Natural killer cell (primary cell): ENCODE results near the gene PIGU. TPM values are rescaled to one million over a fixed set of nuclear protein-coding genes. Genes with fewer than 3 reads are reported as not detected.

Source experiments
- ATAC-seq, 3 donors: fragments of 150-1000 bp in 2 of 3; fragments of 200-7000 bp in 1 of 3; cut with Tn5 transposase; 1 replicate in 1 of 3; 2 replicates in 2 of 3; pipeline ENCODE4 v1.10.0; 2021; ENCODE audit warnings: mild to moderate bottlenecking in 2 of 3, moderate library complexity in 2 of 3
- DNase-seq, 2 donors: peaks; one replicate each; pipeline versions ENCODE4 v3.0.0 to v3.0.0-alpha.2; 2013 to 2021; ENCODE audit warnings: mixed read lengths in 1 of 2
- H3K27ac ChIP-seq: one replicate; pipeline ENCODE4 v1.5.1; 2013; ENCODE audit warnings: mild to moderate bottlenecking, low read length
- H3K27me3 ChIP-seq: one replicate; pipeline ENCODE4 v1.6.1; 2013; ENCODE audit warnings: low read length; ENCODE audit not compliant: control insufficient read depth, insufficient read depth
- H3K36me3 ChIP-seq: one replicate; pipeline ENCODE4 v1.6.1; 2013; ENCODE audit warnings: low read length; ENCODE audit not compliant: control insufficient read depth, insufficient read depth
- H3K4me1 ChIP-seq: one replicate; pipeline ENCODE4 v1.6.1; 2013; ENCODE audit warnings: low read length; ENCODE audit not compliant: control insufficient read depth, insufficient read depth
- H3K4me3 ChIP-seq: one replicate; pipeline ENCODE4 v1.5.1; 2013; ENCODE audit warnings: low read length
- H3K9me3 ChIP-seq: one replicate; pipeline ENCODE4 v1.6.1; 2013; ENCODE audit warnings: low read length; ENCODE audit not compliant: control insufficient read depth, insufficient read depth
- H3K27ac Mint-ChIP-seq, 2 donors: one replicate each; pipeline ENCODE4 v1.8.0; 2022; ENCODE audit warnings: mild to moderate bottlenecking in 2 of 2, mixed read lengths in 2 of 2, moderate library complexity in 1 of 2
- H3K27me3 Mint-ChIP-seq, 2 donors: one replicate each; pipeline ENCODE4 v1.8.0; 2022; ENCODE audit warnings: low read depth in 2 of 2, mixed read lengths in 2 of 2
- H3K36me3 Mint-ChIP-seq: one replicate; pipeline ENCODE4 v1.8.0; 2022; ENCODE audit warnings: mixed read lengths
- H3K4me1 Mint-ChIP-seq, 2 donors: one replicate each; pipeline ENCODE4 v1.8.0; 2022; ENCODE audit warnings: mixed read lengths in 2 of 2
- H3K4me3 Mint-ChIP-seq: one replicate; pipeline ENCODE4 v1.8.0; 2022; ENCODE audit warnings: mild to moderate bottlenecking, moderate library complexity, mixed read lengths
- H3K9me3 Mint-ChIP-seq, 2 donors: one replicate each; pipeline ENCODE4 v1.8.0; 2022; ENCODE audit warnings: mixed read lengths in 2 of 2
- CTCF ChIP-seq: fragments of 200-600 bp; IDR thresholded peaks from one replicate; pipeline ENCODE4 v1.8.0; 2022; ENCODE audit warnings: antibody characterized with exemption
- WGBS: methylation state at CpG from one replicate; pipeline ENCODE4 v1.1.7; 2013; ENCODE audit warnings: missing lambda C conversion rate; ENCODE audit not compliant: insufficient coverage; 5-methylcytosine and 5-hydroxymethylcytosine counted together
- intact Hi-C: fragments of 100-400 bp; cut with micrococcal nuclease; formaldehyde crosslinking; loops from one replicate; pipeline ENCODE4 v1.14.2; 2022
- total RNA-seq, 4 donors: library from RNA; stranded (reverse); fragments of 120-200 nt in 1 of 4; gene quantifications; one replicate each; pipeline versions ENCODE4 v1.2.3 to v1.2.4, GENCODE V29; 2013 to 2022

Gene PIGU
- total RNA-seq, 3 donors from 2014 or later (not counting 1 experiment from before 2014, with no cell fraction given): 7.0 to 11.1 (median 8.2) TPM

DNA sequence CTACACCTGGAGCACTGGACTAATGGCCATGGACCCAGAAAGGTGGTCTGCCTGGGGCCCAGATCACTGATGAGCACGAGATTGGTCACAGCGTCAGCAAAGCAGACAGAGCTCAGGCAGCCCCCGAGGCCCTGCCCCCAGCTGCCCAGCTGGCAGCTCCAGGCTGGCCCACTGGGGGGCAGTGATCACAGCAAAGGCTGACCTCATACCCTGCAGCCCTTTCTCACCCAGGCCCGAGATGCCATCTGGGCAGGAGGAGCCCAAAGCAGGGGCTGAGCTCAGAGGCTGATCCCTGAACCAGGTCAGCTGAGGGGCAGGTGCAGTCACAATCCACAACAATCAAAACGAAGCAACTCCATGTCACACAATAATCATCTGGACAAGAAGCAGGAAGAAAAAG, 114.3 kb downstream of the PIGU start:
- TF ChIP-seq CTCF: peak; percentile 19
- no peaks in the 10 kb centered on the region for H3K36me3 Mint-ChIP-seq
- H3K4me3 Mint-ChIP-seq: peak overlapping the region; percentile 10
- ATAC-seq (no peak), DNase-seq (peak in 1 of 2 donors; percentile 28)
- WGBS: 77% methylated on average over 4 of the region's 5 CpGs
- Histone ChIP-seq H3K9me3 (no peaks in the 10 kb centered on the region), H3K27ac (no peak overlapping the region), H3K4me1 (peaks cover 4% of the 10 kb centered on the region), H3K27me3 (no peaks in the 10 kb centered on the region), H3K36me3 (no peaks in the 10 kb centered on the region), H3K4me3 (no peak overlapping the region)
- H3K27me3 Mint-ChIP-seq: no peaks in the 10 kb centered on the region
- intact Hi-C loops: loop anchor here (5.0 kb wide), 1 partner anchor 145 kb away; no protein-coding TSS in a partner anchor
- no peaks in the 10 kb centered on the region for H3K9me3 Mint-ChIP-seq
- peaks cover 7 to 19% of the 10 kb centered on the region in 2 donors for H3K4me1 Mint-ChIP-seq
- H3K27ac Mint-ChIP-seq: peak overlapping the region; percentile 62 to 71

GRCh38 chr20:34561661-34562060, 115.2 kb downstream of the PIGU start:
- H3K36me3 Mint-ChIP-seq: no peaks in the 10 kb centered on the region
- TF ChIP-seq CTCF: no peak
- intact Hi-C loops: loop anchor here (5.0 kb wide), 1 partner anchor 146 kb away; no protein-coding TSS in a partner anchor
- ATAC-seq (no peak), DNase-seq (no peak)
- H3K27ac Mint-ChIP-seq: peak overlapping the region; percentile 62 to 71
- H3K9me3 Mint-ChIP-seq: no peaks in the 10 kb centered on the region
- peak overlapping the region; percentile 22 for H3K4me3 Mint-ChIP-seq
- peaks cover 7 to 25% of the 10 kb centered on the region in 2 donors for H3K4me1 Mint-ChIP-seq
- H3K27me3 Mint-ChIP-seq: no peaks in the 10 kb centered on the region
- H3K27ac ChIP-seq: no peak overlapping the region
- H3K9me3 ChIP-seq: no peaks in the 10 kb centered on the region
- WGBS: 92% methylated on average over 10 of the region's 10 CpGs
- peaks cover 7% of the 10 kb centered on the region for H3K4me1 ChIP-seq
- no peaks in the 10 kb centered on the region for H3K36me3 ChIP-seq
- no peak overlapping the region for H3K4me3 ChIP-seq
- H3K27me3 ChIP-seq: no peaks in the 10 kb centered on the region

DNA sequence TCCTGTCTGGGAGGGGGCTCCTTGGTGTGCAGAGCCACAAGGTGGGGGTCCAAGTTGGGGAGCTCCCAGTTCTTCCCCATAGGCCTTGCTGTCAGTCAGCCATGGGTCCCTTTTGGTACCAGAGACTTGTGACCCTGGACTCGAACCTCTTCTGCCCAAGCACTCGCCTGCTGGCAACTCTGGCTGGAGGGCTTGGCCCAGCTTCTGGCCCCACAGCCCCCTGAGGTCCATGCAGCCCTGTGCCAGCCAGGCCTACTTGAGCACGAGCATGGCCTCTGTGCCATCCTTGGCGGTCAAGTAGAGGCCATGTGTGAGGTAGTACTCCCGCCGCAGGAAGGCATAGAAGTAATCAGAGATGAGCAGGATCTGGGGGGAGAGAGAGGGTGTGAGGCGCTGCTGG, 116.3 kb downstream of the PIGU start:
- Histone ChIP-seq H3K9me3 (no peaks in the 10 kb centered on the region), H3K4me3 (no peak overlapping the region), H3K4me1 (peaks cover 7% of the 10 kb centered on the region), H3K36me3 (no peaks in the 10 kb centered on the region), H3K27me3 (no peaks in the 10 kb centered on the region), H3K27ac (no peak overlapping the region)
- DNase-seq: peak in 1 of 2 donors; percentile 32
- no peak overlapping the region for H3K4me3 Mint-ChIP-seq
- WGBS: 93% methylated on average over 7 of the region's 7 CpGs
- no peak for TF ChIP-seq CTCF
- no peaks in the 10 kb centered on the region for H3K27me3 Mint-ChIP-seq
- no peaks in the 10 kb centered on the region for H3K9me3 Mint-ChIP-seq
- no peaks in the 10 kb centered on the region for H3K36me3 Mint-ChIP-seq
- ATAC-seq: no peak
- peaks cover 7 to 25% of the 10 kb centered on the region in 2 donors for H3K4me1 Mint-ChIP-seq
- peak overlapping the region; percentile 62 to 71 for H3K27ac Mint-ChIP-seq
- intact Hi-C loops: loop anchor here (5.0 kb wide), 1 partner anchor 147 kb away; no protein-coding TSS in a partner anchor

- DNase-seq: no peak
- Mint-ChIP-seq H3K9me3 (no peaks in the 10 kb centered on the region), H3K27ac (peak overlapping the region; percentile 62 to 71), H3K36me3 (no peaks in the 10 kb centered on the region), H3K27me3 (no peaks in the 10 kb centered on the region), H3K4me1 (peaks cover 7 to 25% of the 10 kb centered on the region in 2 donors), H3K4me3 (peak overlapping the region; percentile 79)
- Histone ChIP-seq H3K27ac (peak overlapping the region; percentile 26), H3K9me3 (no peaks in the 10 kb centered on the region), H3K4me3 (no peak overlapping the region), H3K4me1 (peaks cover 7% of the 10 kb centered on the region), H3K27me3 (no peaks in the 10 kb centered on the region), H3K36me3 (no peaks in the 10 kb centered on the region)
- intact Hi-C loops: loop anchor here (5.0 kb wide), 1 partner anchor 147 kb away; no protein-coding TSS in a partner anchor
- no peak for ATAC-seq
- WGBS: 82% methylated on average over 12 of the region's 12 CpGs
- no peak for TF ChIP-seq CTCF
Observed at GRCh38 chr20:34560141-34560523, 116.8 kb downstream of the PIGU start.
